Ishikawa (cell line): ENCODE measurements around the gene COL5A2.

Experiments used
- CEBPB ChIP-seq: IDR thresholded peaks from 2 replicates; pipeline ENCODE4 v1.6.1; 2012
- CREB1 ChIP-seq: IDR thresholded peaks from 2 replicates; pipeline ENCODE4 v1.6.1; 2012; ENCODE audit warnings: low read depth
- EP300 ChIP-seq: IDR thresholded peaks from 2 replicates; pipeline ENCODE4 v1.6.1; 2012; ENCODE audit warnings: borderline replicate concordance
- NFIC ChIP-seq: IDR thresholded peaks from 2 replicates; pipeline ENCODE4 v1.6.1; 2012
- RAD21 ChIP-seq: IDR thresholded peaks from 2 replicates; pipeline ENCODE4 v1.6.1; 2012; ENCODE audit warnings: low read depth
- TAF1 ChIP-seq: IDR thresholded peaks from 2 replicates; pipeline ENCODE4 v1.6.1; 2012; ENCODE audit warnings: low read depth, mild to moderate bottlenecking
- TEAD4 ChIP-seq: IDR thresholded peaks from 2 replicates; pipeline ENCODE4 v1.6.1; 2012
- USF1 ChIP-seq: IDR thresholded peaks from 2 replicates; pipeline ENCODE4 v1.6.1; 2012
- YY1 ChIP-seq: IDR thresholded peaks from 2 replicates; pipeline ENCODE4 v1.6.1; 2012; ENCODE audit warnings: low read depth
- TF ChIP-seq, protein P1 (sequence below): IDR thresholded peaks from 2 replicates; pipeline ENCODE4 v1.6.1; 2012
- TF ChIP-seq, protein P2 (sequence below): IDR thresholded peaks from 2 replicates; pipeline ENCODE4 v1.6.1; 2012; ENCODE audit warnings: low read depth, mild to moderate bottlenecking

GRCh38 chr2:189012351-189012750 lies 167.2 kb downstream of the COL5A2 start:
- TF ChIP-seq USF1, result no peak
- TF ChIP-seq TEAD4, result no peak
- TF ChIP-seq, protein P1, sequence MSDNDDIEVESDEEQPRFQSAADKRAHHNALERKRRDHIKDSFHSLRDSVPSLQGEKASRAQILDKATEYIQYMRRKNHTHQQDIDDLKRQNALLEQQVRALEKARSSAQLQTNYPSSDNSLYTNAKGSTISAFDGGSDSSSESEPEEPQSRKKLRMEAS, result no peak
- TF ChIP-seq NFIC, result no peak
- TF ChIP-seq CREB1, result no peak
- TF ChIP-seq, protein P2, sequence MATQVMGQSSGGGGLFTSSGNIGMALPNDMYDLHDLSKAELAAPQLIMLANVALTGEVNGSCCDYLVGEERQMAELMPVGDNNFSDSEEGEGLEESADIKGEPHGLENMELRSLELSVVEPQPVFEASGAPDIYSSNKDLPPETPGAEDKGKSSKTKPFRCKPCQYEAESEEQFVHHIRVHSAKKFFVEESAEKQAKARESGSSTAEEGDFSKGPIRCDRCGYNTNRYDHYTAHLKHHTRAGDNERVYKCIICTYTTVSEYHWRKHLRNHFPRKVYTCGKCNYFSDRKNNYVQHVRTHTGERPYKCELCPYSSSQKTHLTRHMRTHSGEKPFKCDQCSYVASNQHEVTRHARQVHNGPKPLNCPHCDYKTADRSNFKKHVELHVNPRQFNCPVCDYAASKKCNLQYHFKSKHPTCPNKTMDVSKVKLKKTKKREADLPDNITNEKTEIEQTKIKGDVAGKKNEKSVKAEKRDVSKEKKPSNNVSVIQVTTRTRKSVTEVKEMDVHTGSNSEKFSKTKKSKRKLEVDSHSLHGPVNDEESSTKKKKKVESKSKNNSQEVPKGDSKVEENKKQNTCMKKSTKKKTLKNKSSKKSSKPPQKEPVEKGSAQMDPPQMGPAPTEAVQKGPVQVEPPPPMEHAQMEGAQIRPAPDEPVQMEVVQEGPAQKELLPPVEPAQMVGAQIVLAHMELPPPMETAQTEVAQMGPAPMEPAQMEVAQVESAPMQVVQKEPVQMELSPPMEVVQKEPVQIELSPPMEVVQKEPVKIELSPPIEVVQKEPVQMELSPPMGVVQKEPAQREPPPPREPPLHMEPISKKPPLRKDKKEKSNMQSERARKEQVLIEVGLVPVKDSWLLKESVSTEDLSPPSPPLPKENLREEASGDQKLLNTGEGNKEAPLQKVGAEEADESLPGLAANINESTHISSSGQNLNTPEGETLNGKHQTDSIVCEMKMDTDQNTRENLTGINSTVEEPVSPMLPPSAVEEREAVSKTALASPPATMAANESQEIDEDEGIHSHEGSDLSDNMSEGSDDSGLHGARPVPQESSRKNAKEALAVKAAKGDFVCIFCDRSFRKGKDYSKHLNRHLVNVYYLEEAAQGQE, result no peak
- TF ChIP-seq EP300, result no peak
- TF ChIP-seq CEBPB, result no peak
- TF ChIP-seq RAD21, result no peak
- no peak for TF ChIP-seq TAF1
- no peak for TF ChIP-seq YY1
